Measurements from ENCODE around the gene F10. TPM values are rescaled to one million over a fixed set of nuclear protein-coding genes. Genes with fewer than 3 reads are reported as not detected.

F10 gene
- polyA plus RNA-seq, 1 donor, result 19.5 TPM

DNA sequence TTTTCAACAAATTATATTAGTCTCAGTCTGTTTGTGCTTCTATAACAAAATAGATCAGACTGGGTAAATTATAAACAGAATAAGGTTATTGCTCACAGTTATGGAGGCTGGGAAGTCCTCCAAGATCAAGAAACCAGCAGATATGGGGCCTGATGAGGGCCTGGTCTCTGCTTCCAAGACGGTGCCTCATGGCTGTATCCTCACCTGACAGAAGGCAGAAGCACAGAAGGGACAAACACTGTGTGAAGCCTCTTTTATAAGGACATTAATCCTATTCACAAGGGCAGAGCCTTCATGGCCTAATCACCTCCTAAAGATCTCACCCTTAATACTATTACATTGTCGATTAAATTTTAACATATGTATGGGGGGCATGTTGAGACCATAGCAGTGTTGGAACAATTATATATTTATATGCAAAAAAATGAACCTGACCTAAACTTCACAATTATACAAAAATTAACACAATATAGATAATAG lies 12.7 kb downstream of the F10 start:
- DNase-seq, result no peak

DNA sequence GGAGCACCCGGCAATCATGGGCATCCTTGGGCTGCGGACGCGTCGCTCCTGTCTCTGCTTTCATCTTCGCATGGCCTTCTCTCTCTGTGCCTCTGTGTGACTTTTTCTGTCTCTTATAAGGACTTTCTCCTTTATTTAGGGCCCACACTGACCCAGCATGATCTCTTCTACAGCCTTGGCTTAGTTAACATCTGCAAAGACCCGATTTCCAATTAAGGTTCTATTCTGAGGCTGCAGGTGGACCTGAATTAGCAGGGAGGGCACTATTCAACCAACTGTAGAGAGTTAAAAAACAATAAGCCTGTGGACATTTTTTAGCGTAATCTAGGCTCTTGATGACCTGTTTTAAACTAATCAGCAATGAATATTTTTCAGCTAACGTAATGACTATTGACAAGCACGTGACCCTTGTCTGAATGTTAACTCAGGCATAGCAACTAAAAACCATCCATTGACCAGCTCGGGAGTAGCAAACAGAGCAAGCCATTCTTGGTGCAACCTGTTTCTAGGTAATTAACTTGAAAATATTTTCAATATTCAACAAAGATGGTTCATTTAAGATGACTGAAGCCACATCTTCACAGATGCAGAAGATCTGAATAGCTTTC lies 15.2 kb downstream of the F10 start:
- no peak for DNase-seq

- DNase-seq, result no peak
These were observed 16.4 kb downstream of the F10 start for GRCh38 chr13:113138792-113139551.

DNA sequence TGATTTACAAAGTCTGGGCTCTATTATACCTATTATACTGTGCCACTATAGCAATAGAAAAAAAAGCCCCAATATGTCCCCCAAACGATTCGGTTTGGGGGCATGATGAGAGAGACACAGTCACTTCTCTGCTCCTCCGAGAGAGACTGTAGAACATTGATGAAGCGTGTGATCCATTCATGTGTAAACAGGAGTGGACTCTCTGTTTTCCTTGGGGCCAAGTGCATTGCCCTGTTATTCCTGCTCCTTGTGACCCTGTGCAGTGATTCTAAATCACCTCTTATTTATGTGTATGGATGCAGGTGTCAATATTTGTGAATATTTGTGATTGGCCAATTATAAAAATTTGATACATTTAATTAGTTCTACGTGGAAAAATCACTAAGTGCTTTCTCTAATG lies 17.0 kb downstream of the F10 start:
- no peak for DNase-seq

- no peak for DNase-seq
These were observed 18.3 kb downstream of the F10 start for GRCh38 chr13:113140677-113141600.

DNA sequence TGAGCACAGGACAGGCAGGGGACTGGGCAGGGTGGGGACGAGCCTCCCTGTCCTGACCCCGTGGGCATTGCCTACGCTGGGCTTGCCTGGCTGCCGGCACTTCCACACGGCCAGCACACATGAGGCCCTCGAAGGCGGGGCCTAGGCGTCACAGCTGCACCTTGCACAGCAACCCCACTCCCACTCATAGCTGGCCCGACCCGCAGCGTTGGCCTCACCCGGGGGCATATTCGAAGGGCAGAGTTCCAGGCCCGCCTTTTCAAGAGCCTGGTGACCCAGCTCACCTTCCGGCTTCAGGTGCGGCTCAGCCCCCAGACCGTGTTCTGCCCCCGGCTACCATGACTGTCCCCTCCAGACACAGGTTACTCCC lies 19.0 kb downstream of the F10 start:
- no peak for DNase-seq

DNA sequence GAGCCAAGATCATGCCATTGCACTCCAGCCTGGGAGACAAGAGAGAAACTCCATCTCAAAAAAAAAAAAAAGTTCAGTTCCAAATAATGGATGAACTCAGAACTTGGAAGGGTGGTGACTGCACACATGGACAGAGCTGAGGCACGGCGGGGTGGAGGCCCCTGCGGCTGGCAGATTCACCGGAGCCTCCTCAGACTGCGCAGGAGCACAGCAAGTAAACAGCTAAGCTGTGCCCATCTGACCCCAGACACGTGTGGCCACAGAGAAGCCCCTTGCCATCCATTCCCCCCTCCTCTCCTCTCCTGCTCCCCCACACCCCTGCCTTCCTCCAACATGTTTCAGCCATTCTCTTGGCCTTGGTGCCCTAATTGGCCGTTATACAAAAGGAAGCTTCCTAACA lies 20.3 kb downstream of the F10 start:
- DNase-seq, result no peak

DNA sequence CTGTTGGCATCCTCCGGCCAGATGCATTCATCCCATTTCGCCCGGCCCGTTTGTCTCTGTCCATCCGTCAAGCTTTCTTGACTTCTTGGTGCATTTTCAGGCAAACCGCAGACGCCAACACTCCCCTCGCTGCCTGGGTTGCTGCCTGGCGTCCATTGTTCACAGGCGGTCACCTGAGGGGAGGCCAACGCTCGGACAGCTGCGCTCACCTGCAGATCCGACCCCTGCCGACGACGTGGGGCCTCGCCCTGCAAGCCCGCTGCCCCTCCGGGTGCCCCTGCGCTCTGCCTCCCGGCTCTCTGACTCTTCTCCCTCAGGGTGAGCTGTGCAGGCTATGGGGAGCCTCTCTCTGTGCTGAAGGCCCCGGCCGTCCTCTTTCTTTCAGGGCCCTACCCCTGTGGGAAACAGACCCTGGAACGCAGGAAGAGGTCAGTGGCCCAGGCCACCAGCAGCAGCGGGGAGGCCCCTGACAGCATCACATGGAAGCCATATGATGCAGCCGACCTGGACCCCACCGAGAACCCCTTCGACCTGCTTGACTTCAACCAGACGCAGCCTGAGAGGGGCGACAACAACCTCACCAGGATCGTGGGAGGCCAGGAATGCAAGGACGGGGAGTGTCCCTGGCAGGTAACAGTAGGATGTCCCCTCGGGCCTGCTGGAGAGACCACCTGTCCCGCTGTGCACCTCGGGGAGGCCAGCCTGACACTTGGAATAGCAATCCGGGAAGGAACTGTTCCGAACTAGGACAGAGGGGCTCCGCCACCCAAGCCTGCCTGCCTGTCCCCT lies 21.1 kb downstream of the F10 start:
- no peak for DNase-seq

- no peak for DNase-seq
These were observed 21.6 kb downstream of the F10 start for GRCh38 chr13:113144255-113144629.

- no peak for DNase-seq
These were observed 22.9 kb downstream of the F10 start for GRCh38 chr13:113145496-113145895.

- DNase-seq, result no peak
These were observed 23.5 kb downstream of the F10 start for GRCh38 chr13:113145911-113146598.

DNA sequence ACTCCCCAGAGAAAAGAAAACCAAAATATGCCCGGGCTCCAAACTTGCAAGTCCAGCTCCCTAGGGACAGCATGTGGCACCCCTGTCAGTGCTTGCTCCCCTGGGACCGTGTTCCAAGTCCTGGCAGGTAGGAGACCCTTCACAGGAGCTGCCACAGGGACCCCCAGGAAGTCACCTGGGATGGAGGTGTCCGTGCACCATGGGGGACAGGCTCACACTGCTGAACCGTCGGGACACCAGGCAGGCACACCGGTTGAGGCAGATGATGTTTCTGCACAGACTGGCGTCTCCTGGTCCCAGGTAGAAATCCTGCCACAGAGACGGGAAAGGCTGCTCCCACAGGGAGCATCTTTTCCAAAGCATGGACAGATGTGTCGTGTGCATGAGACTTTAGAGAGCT lies 24.2 kb downstream of the F10 start:
- DNase-seq, result no peak

DNA sequence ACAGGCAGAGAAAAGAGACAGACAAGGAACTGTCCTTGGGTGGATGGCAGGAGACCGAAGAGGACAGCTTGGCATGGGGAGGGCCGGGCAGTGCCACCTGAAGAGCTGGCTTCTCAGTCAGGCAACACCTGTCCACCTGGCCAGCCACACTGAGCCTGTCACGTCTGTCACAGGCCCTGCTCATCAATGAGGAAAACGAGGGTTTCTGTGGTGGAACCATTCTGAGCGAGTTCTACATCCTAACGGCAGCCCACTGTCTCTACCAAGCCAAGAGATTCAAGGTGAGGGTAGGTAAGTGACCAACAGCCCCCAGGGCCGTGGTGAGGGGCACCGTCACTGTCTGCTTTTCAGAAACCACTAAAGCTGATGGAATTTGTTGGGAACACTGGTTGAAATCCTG lies 24.6 kb downstream of the F10 start:
- no peak for DNase-seq

DNA sequence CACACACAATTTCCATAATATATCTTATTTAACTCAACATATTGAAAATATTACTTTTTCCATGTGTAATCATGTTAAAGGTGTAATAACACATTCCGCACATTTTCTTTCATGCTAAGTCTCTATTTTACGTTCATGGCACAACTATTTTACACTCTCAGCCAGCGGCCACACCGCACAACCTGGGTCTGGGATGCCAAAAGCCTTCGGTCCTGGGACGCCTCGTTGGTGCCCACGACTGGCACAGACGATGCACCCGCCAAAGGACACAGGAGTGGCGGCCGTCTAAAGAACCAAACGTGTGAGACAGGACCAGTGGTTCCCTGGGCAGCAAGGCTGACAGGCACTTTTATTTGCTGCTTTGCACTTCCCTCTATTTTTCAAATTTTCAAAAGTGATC lies 25.8 kb downstream of the F10 start:
- DNase-seq, result no peak

DNA sequence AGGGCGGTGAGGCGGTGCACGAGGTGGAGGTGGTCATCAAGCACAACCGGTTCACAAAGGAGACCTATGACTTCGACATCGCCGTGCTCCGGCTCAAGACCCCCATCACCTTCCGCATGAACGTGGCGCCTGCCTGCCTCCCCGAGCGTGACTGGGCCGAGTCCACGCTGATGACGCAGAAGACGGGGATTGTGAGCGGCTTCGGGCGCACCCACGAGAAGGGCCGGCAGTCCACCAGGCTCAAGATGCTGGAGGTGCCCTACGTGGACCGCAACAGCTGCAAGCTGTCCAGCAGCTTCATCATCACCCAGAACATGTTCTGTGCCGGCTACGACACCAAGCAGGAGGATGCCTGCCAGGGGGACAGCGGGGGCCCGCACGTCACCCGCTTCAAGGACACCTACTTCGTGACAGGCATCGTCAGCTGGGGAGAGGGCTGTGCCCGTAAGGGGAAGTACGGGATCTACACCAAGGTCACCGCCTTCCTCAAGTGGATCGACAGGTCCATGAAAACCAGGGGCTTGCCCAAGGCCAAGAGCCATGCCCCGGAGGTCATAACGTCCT lies 26.4 kb downstream of the F10 start:
- DNase-seq, result no peak

- no peak for DNase-seq
These were observed 27.3 kb downstream of the F10 start for GRCh38 chr13:113149711-113150549.

- DNase-seq, result no peak
These were observed 28.2 kb downstream of the F10 start for GRCh38 chr13:113150550-113151365.

DNA sequence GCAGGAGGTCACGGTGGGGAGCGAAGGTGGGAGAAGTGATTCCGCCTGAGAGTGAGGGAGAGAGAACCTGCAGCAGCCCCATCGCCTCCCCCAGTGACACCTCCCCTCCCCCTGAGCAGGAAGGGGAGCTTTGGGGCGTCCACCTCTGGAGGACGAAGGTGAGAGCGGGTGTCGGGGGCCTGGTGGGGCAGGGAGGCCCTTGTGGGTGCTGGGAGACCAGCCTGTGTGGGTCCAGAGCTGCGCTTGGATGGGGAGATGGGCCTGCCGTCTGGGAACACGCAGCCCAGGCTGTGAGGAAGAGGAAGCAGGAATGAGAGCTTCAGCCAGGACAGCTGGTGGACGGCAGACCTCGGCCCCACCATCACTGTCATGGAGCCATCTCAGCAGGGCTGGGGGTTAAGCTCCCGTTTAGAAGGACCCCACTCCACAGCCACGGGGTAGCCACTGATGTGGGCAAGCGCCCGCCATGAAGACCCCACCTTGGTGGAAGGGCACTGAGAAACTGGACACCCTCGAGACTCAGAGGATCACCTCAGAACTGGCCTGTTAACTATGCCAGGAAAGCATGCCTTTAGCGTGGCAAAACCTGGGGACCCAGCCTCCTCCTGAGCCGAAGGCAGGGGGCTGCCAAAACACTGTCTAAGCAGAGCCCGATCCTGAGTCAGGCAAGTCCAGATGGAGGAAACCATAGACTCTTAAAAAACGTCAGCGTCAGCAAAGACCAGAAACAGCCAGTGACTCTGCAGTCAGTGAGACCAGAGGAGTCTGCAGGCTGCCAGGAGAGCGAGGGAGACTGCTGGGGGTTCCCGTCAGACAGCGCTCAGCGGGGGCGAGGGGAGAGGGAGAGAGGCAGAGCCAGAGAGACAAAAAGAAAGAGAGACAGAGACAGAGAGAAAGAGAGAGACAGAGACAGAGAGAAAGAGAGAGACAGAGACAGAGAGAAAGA lies 29.4 kb downstream of the F10 start:
- no peak for DNase-seq
